Activated naive CD8-positive, alpha-beta T cell treated with anti-CD3 and anti-CD28 coated beads for 36 hours (primary cell): ENCODE results near the gene KSR1. TPM values are rescaled to one million over a fixed set of nuclear protein-coding genes. Genes with fewer than 3 reads are reported as not detected.
A peak's percentile ranks its signal among the peaks of the same experiment; 100 is the strongest.
"Not testable (repeated sequence)": the region's sequence is repeated elsewhere in the genome, so short reads cannot be mapped to it uniquely, and the experiment has no call there.

Experiments used
- DNase-seq: peaks from one replicate; pipeline ENCODE4 v3.0.0; 2021
- H3K27ac Mint-ChIP-seq: one replicate; pipeline ENCODE4 v1.8.0; 2022; ENCODE audit warnings: mild to moderate bottlenecking, moderate library complexity, mixed read lengths
- H3K27me3 Mint-ChIP-seq: one replicate; pipeline ENCODE4 v1.8.0; 2022; ENCODE audit warnings: mild to moderate bottlenecking, mixed read lengths
- H3K36me3 Mint-ChIP-seq: one replicate; pipeline ENCODE4 v1.8.0; 2021; ENCODE audit warnings: mild to moderate bottlenecking, mixed read lengths
- H3K4me1 Mint-ChIP-seq: one replicate; pipeline ENCODE4 v1.8.0; 2021; ENCODE audit warnings: mixed read lengths
- H3K4me3 Mint-ChIP-seq: one replicate; pipeline ENCODE4 v1.8.0; 2022; ENCODE audit warnings: mild to moderate bottlenecking, moderate library complexity, mixed read lengths
- H3K9me3 Mint-ChIP-seq: one replicate; pipeline ENCODE4 v1.8.0; 2022; ENCODE audit warnings: mixed read lengths
- total RNA-seq, 2 experiments: library from RNA; stranded (reverse); gene quantifications; one replicate each; pipeline ENCODE4 v1.2.3, GENCODE V29; 2021

The KSR1 gene
- total RNA-seq, 2 experiments from 2014 or later = 58.9 to 62.5 TPM

- no peak for DNase-seq
- Mint-ChIP-seq H3K36me3 (no peaks in the 10 kb centered on the region), H3K4me3 (no peak overlapping the region), H3K9me3 (no peaks in the 10 kb centered on the region), H3K27ac (no peak overlapping the region), H3K4me1 (no peaks in the 10 kb centered on the region), H3K27me3 (no peaks in the 10 kb centered on the region)
Measured at GRCh38 chr17:27438348-27438998, 17.8 kb upstream of the KSR1 start.

- Mint-ChIP-seq H3K4me1 (no peaks in the 10 kb centered on the region), H3K4me3 (no peak overlapping the region)
Measured at GRCh38 chr17:27439342-27439741, 16.9 kb upstream of the KSR1 start.

GRCh38 chr17:27442702-27443101 lies 13.5 kb upstream of the KSR1 start:
- Mint-ChIP-seq H3K27ac (no peak overlapping the region), H3K4me1 (no peaks in the 10 kb centered on the region), H3K4me3 (no peak overlapping the region), H3K36me3 (no peaks in the 10 kb centered on the region), H3K9me3 (no peaks in the 10 kb centered on the region), H3K27me3 (peaks cover 7% of the 10 kb centered on the region)
- DNase-seq = no peak

More at GRCh38 chr17:27439342-27439741, 16.9 kb upstream of the KSR1 start:
- no peaks in the 10 kb centered on the region for H3K9me3 Mint-ChIP-seq
- DNase-seq = no peak
- no peak overlapping the region for H3K27ac Mint-ChIP-seq
- H3K36me3 Mint-ChIP-seq = no peaks in the 10 kb centered on the region
- no peaks in the 10 kb centered on the region for H3K27me3 Mint-ChIP-seq

GRCh38 chr17:27443491-27443890 lies 12.8 kb upstream of the KSR1 start:
- Mint-ChIP-seq H3K4me3 (no peak overlapping the region), H3K36me3 (no peaks in the 10 kb centered on the region), H3K9me3 (no peaks in the 10 kb centered on the region), H3K27me3 (peaks cover 10% of the 10 kb centered on the region), H3K27ac (no peak overlapping the region), H3K4me1 (no peaks in the 10 kb centered on the region)
- no peak for DNase-seq

- H3K27ac Mint-ChIP-seq = no peak overlapping the region
- H3K9me3 Mint-ChIP-seq = no peaks in the 10 kb centered on the region
- H3K4me1 Mint-ChIP-seq = no peaks in the 10 kb centered on the region
- no peak for DNase-seq
- no peaks in the 10 kb centered on the region for H3K36me3 Mint-ChIP-seq
- H3K27me3 Mint-ChIP-seq = peaks cover 11% of the 10 kb centered on the region
- no peak overlapping the region for H3K4me3 Mint-ChIP-seq
Measured at GRCh38 chr17:27445971-27446370, 10.3 kb upstream of the KSR1 start.

GRCh38 chr17:27446569-27447301 lies 9.5 kb upstream of the KSR1 start:
- no peaks in the 10 kb centered on the region for H3K4me1 Mint-ChIP-seq
- no peak overlapping the region for H3K27ac Mint-ChIP-seq

GRCh38 chr17:27448534-27448933 lies 7.7 kb upstream of the KSR1 start:
- not testable (repeated sequence) for H3K4me1 Mint-ChIP-seq, H3K27ac Mint-ChIP-seq, H3K36me3 Mint-ChIP-seq

More at GRCh38 chr17:27446569-27447301, 9.5 kb upstream of the KSR1 start:
- Mint-ChIP-seq H3K27me3 (peaks cover 11% of the 10 kb centered on the region), H3K9me3 (no peaks in the 10 kb centered on the region), H3K4me3 (no peak overlapping the region), H3K36me3 (no peaks in the 10 kb centered on the region)
- DNase-seq = no peak

GRCh38 chr17:27449541-27449940 lies 6.7 kb upstream of the KSR1 start:
- DNase-seq = no peak
- Mint-ChIP-seq H3K27ac (no peak overlapping the region), H3K4me3 (no peak overlapping the region), H3K4me1 (peaks cover 7% of the 10 kb centered on the region), H3K9me3 (no peaks in the 10 kb centered on the region), H3K27me3 (peaks cover 11% of the 10 kb centered on the region), H3K36me3 (no peaks in the 10 kb centered on the region)

More at GRCh38 chr17:27448534-27448933, 7.7 kb upstream of the KSR1 start:
- H3K9me3 Mint-ChIP-seq, H3K4me3 Mint-ChIP-seq, DNase-seq: not testable (repeated sequence)
- peaks cover 11% of the 10 kb centered on the region for H3K27me3 Mint-ChIP-seq

- peaks cover 11% of the 10 kb centered on the region for H3K27me3 Mint-ChIP-seq
- peaks cover 8% of the 10 kb centered on the region for H3K4me1 Mint-ChIP-seq
- H3K9me3 Mint-ChIP-seq = no peaks in the 10 kb centered on the region
- DNase-seq = no peak
- H3K36me3 Mint-ChIP-seq = no peaks in the 10 kb centered on the region
- H3K4me3 Mint-ChIP-seq = no peak overlapping the region
- H3K27ac Mint-ChIP-seq = no peak overlapping the region
Measured at GRCh38 chr17:27449988-27450387, 6.3 kb upstream of the KSR1 start.

GRCh38 chr17:27450416-27450815 lies 5.8 kb upstream of the KSR1 start:
- DNase-seq = no peak
- Mint-ChIP-seq H3K36me3 (no peaks in the 10 kb centered on the region), H3K27me3 (peaks cover 11% of the 10 kb centered on the region), H3K4me3 (no peak overlapping the region), H3K27ac (no peak overlapping the region), H3K9me3 (no peaks in the 10 kb centered on the region), H3K4me1 (peaks cover 13% of the 10 kb centered on the region)

- Mint-ChIP-seq H3K4me3 (no peak overlapping the region), H3K9me3 (no peaks in the 10 kb centered on the region), H3K27ac (no peak overlapping the region), H3K4me1 (peaks cover 16% of the 10 kb centered on the region), H3K36me3 (no peaks in the 10 kb centered on the region), H3K27me3 (peaks cover 4% of the 10 kb centered on the region)
- DNase-seq = no peak
Measured at GRCh38 chr17:27451906-27452305, 4.3 kb upstream of the KSR1 start.

- H3K4me1 Mint-ChIP-seq = peaks cover 20% of the 10 kb centered on the region
- no peak for DNase-seq
- H3K36me3 Mint-ChIP-seq = peaks cover 6% of the 10 kb centered on the region
- H3K27me3 Mint-ChIP-seq = peaks cover 4% of the 10 kb centered on the region
- no peak overlapping the region for H3K4me3 Mint-ChIP-seq
- H3K27ac Mint-ChIP-seq = no peak overlapping the region
- no peaks in the 10 kb centered on the region for H3K9me3 Mint-ChIP-seq
Measured at GRCh38 chr17:27452828-27453227, 3.4 kb upstream of the KSR1 start.

- Mint-ChIP-seq H3K27ac (no peak overlapping the region), H3K27me3 (peaks cover 1% of the 10 kb centered on the region), H3K9me3 (no peaks in the 10 kb centered on the region), H3K4me3 (no peak overlapping the region), H3K4me1 (peaks cover 25% of the 10 kb centered on the region), H3K36me3 (peaks cover 9% of the 10 kb centered on the region)
- DNase-seq = no peak
Measured at GRCh38 chr17:27453471-27453870, 2.8 kb upstream of the KSR1 start.

- no peak for DNase-seq
- no peaks in the 10 kb centered on the region for H3K27me3 Mint-ChIP-seq
- peaks cover 9% of the 10 kb centered on the region for H3K36me3 Mint-ChIP-seq
- no peaks in the 10 kb centered on the region for H3K9me3 Mint-ChIP-seq
- H3K27ac Mint-ChIP-seq = no peak overlapping the region
- H3K4me3 Mint-ChIP-seq = no peak overlapping the region
- peaks cover 29% of the 10 kb centered on the region for H3K4me1 Mint-ChIP-seq
Measured at GRCh38 chr17:27454089-27454488, 2.2 kb upstream of the KSR1 start.

GRCh38 chr17:27455236-27455913 lies 873 bp upstream of the KSR1 start:
- Mint-ChIP-seq H3K27ac (peak overlapping the region; percentile 1), H3K4me1 (peaks cover 36% of the 10 kb centered on the region), H3K36me3 (peaks cover 13% of the 10 kb centered on the region), H3K27me3 (no peaks in the 10 kb centered on the region), H3K4me3 (peak overlapping the region; percentile 73), H3K9me3 (no peaks in the 10 kb centered on the region)
- DNase-seq = no peak
